Right atrium auricular region (tissue), 2 donors: Measurements from ENCODE around the gene RNF144B. TPM values are rescaled to one million over a fixed set of nuclear protein-coding genes. Genes with fewer than 3 reads are reported as not detected.
A peak's percentile ranks its signal among the peaks of the same experiment; 100 is the strongest.

Source experiments
- DNase-seq: peaks from one replicate; pipeline ENCODE4 v3.0.0-alpha.2; 2019; ENCODE audit warnings: low spot score
- H3K27ac ChIP-seq, 2 donors: fragments of 200-600 bp; sonication (generic); 1 replicate in 1 of 2; 2 replicates in 1 of 2; pipeline ENCODE4 v1.5.1; 2016 to 2019
- H3K27me3 ChIP-seq, 2 donors: fragments of 200-600 bp; sonication (generic); one replicate each; pipeline versions ENCODE4 v1.5.1 to v1.6.0; 2017 to 2019
- H3K36me3 ChIP-seq: fragments of 200-600 bp; sonication (generic); one replicate; pipeline ENCODE4 v1.5.1; 2016
- H3K4me1 ChIP-seq, 2 donors: fragments of 200-600 bp; sonication (generic); one replicate each; pipeline versions ENCODE4 v1.5.1 to v1.6.0; 2017 to 2019
- H3K4me3 ChIP-seq, 2 donors: fragments of 200-600 bp; sonication (generic); 1 replicate in 1 of 2; 2 replicates in 1 of 2; pipeline ENCODE4 v1.5.1; 2017 to 2019; ENCODE audit warnings: mild to moderate bottlenecking in 1 of 2, moderate library complexity in 1 of 2
- H3K9me3 ChIP-seq, 2 donors: fragments of 200-600 bp; sonication (generic); one replicate each; pipeline ENCODE4 v1.5.1; 2019
- total RNA-seq, 2 donors: library from RNA; depleted of rRNA; stranded (reverse); fragments of >200 nt; gene quantifications; one replicate each; pipeline ENCODE4 v1.1.0, GENCODE V29; 2016
- TF ChIP-seq, protein P1 (sequence below), 2 donors: fragments of 200-600 bp; sonication (generic); IDR thresholded peaks; one replicate each; pipeline ENCODE4 v1.5.1; 2019; ENCODE audit warnings: antibody characterized with exemption in 2 of 2

Gene RNF144B
- total RNA-seq, 2 donors from 2014 or later, result 8.1 to 14.2 TPM

DNA sequence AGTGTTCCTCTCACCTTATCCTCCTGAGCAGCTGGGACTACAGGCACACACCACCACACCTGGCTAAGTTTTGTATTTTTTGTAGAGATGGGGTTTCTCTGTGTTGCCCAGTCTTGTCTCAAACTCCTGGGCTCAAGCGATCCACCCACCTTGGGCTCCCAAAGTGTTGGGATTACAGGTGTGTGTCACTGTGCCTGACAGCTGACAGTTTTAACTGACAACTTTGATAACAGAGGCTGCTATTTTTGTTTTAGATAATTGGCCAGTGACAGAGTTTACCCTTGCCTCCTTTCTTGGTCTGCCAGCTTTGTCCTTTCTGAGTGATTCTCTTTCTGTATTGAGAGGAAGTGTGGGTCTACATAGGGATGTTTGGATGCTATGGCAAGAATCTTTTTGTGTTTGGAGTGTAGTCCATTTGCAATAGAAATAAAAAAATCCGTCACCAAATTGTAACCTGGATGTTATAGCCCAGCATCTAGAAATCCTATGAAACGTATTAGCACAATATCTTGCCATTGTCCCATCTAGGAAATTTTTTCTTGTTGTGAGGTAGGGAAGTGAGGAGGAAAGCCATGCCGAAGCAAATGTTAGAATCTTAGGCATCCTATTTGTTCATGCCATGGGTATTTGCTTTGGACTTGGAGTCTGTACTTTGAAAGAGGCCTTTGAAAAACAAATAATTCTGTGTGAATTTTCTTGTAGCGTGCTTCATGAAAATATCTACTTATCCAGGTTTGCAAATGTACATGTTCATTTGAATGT, 80.8 kb downstream of the RNF144B start:
- Histone ChIP-seq H3K27ac (peak overlapping the region in 1 of 2 donors; percentile 22), H3K9me3 (no peaks in the 10 kb centered on the region)

DNA sequence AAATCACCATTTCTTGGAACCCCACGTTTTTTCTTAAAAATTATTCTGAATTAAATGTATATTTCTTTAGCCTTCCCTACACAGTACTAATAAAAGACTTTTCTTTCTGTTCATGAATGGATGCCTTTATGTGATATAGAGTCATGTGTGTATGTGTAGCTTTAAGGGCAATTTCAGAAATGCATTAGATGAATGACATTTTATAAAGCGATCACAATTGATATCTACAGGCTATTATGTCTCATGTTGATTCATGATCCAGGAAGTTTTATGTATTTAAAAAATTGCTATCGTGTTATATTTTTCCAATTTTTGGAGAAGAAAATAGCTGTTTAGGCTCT, 81.3 kb downstream of the RNF144B start:
- Histone ChIP-seq H3K36me3 (peaks cover 10% of the 10 kb centered on the region), H3K9me3 (no peaks in the 10 kb centered on the region), H3K27ac (no peak overlapping the region), H3K4me3 (no peak overlapping the region), H3K4me1 (peaks cover 0 to 13% of the 10 kb centered on the region in 2 donors), H3K27me3 (no peaks in the 10 kb centered on the region)
- TF ChIP-seq, protein P1, sequence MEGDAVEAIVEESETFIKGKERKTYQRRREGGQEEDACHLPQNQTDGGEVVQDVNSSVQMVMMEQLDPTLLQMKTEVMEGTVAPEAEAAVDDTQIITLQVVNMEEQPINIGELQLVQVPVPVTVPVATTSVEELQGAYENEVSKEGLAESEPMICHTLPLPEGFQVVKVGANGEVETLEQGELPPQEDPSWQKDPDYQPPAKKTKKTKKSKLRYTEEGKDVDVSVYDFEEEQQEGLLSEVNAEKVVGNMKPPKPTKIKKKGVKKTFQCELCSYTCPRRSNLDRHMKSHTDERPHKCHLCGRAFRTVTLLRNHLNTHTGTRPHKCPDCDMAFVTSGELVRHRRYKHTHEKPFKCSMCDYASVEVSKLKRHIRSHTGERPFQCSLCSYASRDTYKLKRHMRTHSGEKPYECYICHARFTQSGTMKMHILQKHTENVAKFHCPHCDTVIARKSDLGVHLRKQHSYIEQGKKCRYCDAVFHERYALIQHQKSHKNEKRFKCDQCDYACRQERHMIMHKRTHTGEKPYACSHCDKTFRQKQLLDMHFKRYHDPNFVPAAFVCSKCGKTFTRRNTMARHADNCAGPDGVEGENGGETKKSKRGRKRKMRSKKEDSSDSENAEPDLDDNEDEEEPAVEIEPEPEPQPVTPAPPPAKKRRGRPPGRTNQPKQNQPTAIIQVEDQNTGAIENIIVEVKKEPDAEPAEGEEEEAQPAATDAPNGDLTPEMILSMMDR (IDR thresholded peaks at IDR 0.05), result no peak
- DNase-seq, result no peak

More for the DNA sequence above, 80.8 kb downstream of the RNF144B start:
- Histone ChIP-seq H3K4me3 (no peak overlapping the region), H3K27me3 (no peaks in the 10 kb centered on the region), H3K36me3 (peaks cover 10% of the 10 kb centered on the region), H3K4me1 (peaks cover 0 to 13% of the 10 kb centered on the region in 2 donors)
- DNase-seq, result no peak
- TF ChIP-seq, protein P1 (IDR thresholded peaks at IDR 0.05), result no peak

DNA sequence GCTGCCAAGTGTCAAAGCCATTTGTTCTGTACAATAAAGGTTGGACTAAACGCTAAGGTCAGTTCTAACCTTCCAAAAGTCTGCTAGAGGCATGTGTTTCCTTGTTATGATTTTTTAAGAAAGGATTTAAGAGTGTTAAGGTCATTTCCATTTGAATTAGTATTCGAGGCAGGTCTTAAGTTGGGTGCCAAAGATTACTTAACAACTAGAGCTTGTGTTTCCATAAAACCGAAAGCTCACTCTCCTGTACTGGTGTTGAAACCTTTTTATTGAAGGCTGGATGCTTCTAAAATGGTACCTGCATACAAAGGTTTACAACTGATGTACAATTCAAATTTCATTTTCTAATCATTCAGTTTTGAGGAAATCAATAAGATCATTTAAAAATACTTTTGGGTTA, 82.4 kb downstream of the RNF144B start:
- TF ChIP-seq, protein P1 (IDR thresholded peaks at IDR 0.05), result no peak
- H3K27ac ChIP-seq, result no peak overlapping the region
- no peak for DNase-seq
- H3K27me3 ChIP-seq, result no peaks in the 10 kb centered on the region
- no peaks in the 10 kb centered on the region for H3K9me3 ChIP-seq
- peaks cover 9% of the 10 kb centered on the region for H3K36me3 ChIP-seq
- H3K4me1 ChIP-seq, result peaks cover 0 to 7% of the 10 kb centered on the region in 2 donors
- H3K4me3 ChIP-seq, result no peak overlapping the region

DNA sequence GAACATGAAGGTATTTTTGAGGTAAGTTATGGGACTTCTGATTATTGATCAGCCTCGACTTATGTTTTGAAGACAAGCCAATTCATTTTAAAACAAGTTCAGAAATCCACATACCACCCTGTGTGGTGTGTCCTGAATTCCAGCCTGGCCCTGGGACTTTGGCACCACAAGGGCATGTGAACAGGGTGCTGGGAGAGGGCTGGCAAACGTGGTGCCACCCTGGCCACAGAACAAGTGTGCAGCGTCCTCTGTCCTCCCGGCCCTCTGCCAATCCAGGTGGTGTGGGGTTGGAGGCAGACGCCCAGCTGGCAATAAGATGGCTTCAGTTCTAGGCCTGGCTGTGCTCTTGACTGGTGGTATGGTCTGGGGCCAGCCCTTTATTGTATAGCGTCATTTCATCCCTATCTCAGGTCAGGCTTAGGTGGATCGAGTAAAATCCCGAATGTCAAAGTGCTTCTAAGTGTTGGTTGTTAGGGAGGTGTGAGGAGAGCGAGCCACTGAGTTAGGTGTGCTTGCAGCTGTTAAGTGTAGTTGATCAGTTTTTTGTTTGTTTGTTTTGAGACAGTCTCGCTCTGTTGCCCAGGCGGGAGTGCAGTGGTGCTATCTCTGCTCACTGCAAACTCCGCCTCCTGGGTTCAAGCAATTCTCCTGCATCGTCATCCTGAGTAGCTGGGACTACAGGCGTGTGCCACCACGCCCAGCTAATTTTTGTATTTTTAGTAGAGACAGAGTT, 84.2 kb downstream of the RNF144B start:
- H3K36me3 ChIP-seq, result no peaks in the 10 kb centered on the region
- H3K4me1 ChIP-seq, result peaks cover 0 to 7% of the 10 kb centered on the region in 2 donors
- TF ChIP-seq, protein P1 (IDR thresholded peaks at IDR 0.05), result no peak
- no peak overlapping the region for H3K27ac ChIP-seq
- H3K4me3 ChIP-seq, result no peak overlapping the region
- H3K9me3 ChIP-seq, result no peaks in the 10 kb centered on the region
- H3K27me3 ChIP-seq, result no peaks in the 10 kb centered on the region
- DNase-seq, result no peak

DNA sequence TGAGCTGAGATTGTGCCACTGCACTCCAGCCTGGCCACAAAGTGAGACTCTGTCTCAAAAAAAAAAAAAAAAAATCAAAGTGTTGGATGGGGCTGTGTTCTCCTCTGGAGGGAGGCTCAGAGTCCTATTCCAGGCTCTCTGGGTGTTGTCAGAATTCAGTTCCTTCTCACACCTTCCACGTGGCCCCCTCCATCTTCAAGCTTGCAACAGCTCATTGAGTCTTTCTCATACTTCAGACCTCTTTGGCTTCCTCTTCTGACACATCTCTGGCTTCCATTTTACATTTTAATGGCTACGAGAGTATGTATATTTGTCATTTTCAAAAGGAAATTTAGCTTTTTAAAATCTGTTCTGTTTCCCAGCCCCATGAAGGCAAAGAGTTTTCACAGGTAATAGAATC, 85.8 kb downstream of the RNF144B start:
- DNase-seq, result no peak
- Histone ChIP-seq H3K4me3 (no peak overlapping the region), H3K27me3 (no peaks in the 10 kb centered on the region), H3K9me3 (no peaks in the 10 kb centered on the region), H3K4me1 (peaks cover 0 to 9% of the 10 kb centered on the region in 2 donors), H3K27ac (no peak overlapping the region), H3K36me3 (no peaks in the 10 kb centered on the region)
- TF ChIP-seq, protein P1 (IDR thresholded peaks at IDR 0.05), result no peak
